ENCODE results near the gene ENGASE.

ENGASE gene

DNA sequence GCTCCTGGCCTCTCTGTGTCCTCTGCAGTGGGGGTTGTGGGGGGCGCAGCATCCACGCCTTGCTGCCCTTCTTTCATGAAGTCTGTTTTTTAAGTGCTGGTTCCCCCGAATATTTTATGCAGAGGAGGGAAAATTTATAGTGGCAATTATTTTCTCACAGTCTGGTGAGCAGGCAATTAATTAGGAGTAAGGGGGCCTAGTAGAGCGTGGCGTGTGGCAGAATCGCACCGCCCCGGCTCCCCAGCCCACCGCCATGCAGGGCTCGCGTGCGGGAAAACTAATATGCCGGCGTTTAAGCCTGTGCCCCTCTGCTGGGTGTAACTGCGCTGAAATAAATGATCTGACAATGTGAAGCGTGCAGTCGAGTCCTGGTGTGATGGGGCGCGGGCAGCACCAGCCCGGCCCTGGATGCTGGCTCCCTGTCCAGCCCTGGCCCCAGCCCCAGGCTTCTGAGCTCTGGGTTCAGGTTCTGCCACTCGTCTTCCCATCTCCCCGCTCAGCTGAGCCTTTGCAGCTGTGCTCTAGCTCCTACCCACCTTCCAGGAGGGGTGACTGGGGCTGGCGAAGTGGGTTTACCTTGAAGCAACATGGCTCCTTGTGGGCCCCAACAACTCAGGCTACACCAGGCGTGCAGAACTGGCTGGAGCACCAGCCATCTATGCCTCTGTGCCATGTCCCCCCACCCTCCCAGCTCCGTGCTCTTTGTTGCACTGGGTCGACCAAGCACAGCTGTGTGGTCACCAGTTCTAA is 13.8 kb downstream of the ENGASE start:
- H3K4me3 ChIP-seq (ENCODE audit: low read depth, low read length) = no peak overlapping the region
- in situ Hi-C loops (cut with HindIII; ENCODE audit: low sequenced_read_pairs) = no loop called here
- DNase-seq (ENCODE audit: low read depth, low spot score) = no peak
- TF ChIP-seq, protein P1, sequence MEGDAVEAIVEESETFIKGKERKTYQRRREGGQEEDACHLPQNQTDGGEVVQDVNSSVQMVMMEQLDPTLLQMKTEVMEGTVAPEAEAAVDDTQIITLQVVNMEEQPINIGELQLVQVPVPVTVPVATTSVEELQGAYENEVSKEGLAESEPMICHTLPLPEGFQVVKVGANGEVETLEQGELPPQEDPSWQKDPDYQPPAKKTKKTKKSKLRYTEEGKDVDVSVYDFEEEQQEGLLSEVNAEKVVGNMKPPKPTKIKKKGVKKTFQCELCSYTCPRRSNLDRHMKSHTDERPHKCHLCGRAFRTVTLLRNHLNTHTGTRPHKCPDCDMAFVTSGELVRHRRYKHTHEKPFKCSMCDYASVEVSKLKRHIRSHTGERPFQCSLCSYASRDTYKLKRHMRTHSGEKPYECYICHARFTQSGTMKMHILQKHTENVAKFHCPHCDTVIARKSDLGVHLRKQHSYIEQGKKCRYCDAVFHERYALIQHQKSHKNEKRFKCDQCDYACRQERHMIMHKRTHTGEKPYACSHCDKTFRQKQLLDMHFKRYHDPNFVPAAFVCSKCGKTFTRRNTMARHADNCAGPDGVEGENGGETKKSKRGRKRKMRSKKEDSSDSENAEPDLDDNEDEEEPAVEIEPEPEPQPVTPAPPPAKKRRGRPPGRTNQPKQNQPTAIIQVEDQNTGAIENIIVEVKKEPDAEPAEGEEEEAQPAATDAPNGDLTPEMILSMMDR (IDR thresholded peaks at IDR 0.05; ENCODE audit: low read depth, low read length) = no peak

DNA sequence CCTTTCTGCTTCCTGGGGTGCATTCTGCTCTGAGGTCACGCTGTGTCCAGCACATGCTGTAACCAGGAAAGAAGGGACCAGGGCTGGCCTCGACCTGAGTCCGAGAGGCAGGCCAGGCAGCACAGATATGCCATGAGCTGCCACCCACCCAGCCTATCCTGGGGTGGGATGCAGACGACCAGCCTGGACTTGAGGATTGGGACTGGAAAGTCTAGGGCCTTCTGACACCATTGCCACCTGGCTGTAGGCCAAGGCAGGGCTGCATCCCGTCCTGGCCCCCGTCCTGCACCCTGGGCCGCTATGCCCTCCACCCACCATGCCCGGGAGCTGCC is 14.3 kb downstream of the ENGASE start:
- TF ChIP-seq, protein P1 (IDR thresholded peaks at IDR 0.05; ENCODE audit: low read depth, low read length) = no peak
- no peak for DNase-seq (ENCODE audit: low read depth, low spot score)
- no peak overlapping the region for H3K4me3 ChIP-seq (ENCODE audit: low read depth, low read length)
- in situ Hi-C loops (cut with HindIII; ENCODE audit: low sequenced_read_pairs) = no loop called here

DNA sequence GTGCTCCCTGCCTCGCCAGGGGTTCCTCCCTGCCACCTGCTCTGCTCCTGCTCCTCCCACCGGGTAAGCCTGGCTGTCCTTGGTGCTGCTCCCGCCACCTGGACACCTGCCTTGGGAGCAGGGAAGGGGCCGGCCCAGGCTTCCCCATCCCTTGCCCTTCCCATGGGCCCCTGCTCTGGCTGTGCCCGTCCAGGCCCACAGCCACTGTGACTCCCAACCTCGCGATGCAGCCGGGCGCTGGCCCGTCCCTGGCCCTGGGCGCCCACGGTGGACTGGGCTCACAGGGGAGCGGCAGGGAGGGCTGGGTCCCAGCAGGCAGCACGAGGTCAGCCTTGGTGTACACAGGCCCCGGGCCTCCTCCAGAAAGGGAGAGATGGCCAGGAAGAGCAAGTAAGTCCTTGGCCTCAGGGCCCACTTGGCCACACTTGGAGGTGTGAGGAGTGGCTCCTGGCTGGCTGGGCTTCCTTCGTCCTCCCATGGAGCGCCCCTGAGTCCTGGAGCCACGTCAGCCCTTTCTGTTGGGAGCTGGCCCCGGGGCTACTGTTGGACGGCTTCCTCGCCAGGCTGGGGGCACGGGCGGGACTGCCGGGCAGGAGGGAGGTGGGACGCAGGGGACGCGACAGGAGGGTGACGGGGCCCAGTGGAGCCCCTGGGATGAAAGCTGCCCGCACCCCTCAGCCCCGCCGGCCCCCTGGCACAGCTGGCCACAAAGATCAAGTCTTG is 15.3 kb downstream of the ENGASE start:
- TF ChIP-seq, protein P1 (IDR thresholded peaks at IDR 0.05; ENCODE audit: low read depth, low read length) = no peak
- in situ Hi-C loops (cut with HindIII; ENCODE audit: low sequenced_read_pairs) = no loop called here
- no peak for DNase-seq (ENCODE audit: low read depth, low spot score)
- H3K4me3 ChIP-seq (ENCODE audit: low read depth, low read length) = no peak overlapping the region

DNA sequence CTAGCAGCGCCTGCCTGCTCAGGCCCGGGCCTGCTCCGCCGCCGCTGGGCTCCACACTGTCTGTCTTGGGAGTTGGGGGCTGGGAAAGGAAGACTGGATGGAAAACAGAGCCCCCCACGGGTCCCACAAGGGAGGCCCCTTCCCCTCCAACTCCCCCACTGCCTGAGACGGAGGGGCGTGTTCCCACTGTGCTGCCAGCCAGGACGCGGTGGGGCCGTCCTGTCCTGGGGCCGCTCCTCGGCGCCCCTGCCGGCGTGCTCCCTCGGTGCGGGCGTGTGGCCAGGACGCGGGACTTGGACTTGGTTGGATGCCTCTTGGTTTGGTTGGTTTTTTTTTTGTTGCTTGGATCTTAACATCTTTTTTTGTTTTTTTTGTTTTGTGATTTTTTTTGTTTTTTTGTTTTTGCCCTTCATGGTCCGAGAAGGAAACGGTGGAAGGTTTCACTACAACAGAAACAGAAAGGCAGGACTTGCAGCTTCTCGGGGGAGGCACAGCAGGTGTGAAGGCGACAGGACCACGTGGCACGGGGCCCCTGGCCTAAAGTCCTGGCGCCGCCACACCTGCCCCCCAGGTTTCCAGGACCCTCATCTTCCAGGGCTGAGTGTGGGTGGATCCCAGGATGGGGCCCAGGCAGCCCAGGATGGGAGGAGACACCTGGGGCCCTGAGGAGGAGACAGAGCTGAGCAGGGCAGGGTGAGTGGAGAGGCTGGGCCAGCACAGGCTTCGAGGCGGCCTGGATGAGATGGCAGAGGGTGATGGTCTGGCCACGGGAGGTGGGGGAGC is 16.0 kb downstream of the ENGASE start:
- in situ Hi-C loops (cut with HindIII; ENCODE audit: low sequenced_read_pairs) = no loop called here
- no peak for DNase-seq (ENCODE audit: low read depth, low spot score)

DNA sequence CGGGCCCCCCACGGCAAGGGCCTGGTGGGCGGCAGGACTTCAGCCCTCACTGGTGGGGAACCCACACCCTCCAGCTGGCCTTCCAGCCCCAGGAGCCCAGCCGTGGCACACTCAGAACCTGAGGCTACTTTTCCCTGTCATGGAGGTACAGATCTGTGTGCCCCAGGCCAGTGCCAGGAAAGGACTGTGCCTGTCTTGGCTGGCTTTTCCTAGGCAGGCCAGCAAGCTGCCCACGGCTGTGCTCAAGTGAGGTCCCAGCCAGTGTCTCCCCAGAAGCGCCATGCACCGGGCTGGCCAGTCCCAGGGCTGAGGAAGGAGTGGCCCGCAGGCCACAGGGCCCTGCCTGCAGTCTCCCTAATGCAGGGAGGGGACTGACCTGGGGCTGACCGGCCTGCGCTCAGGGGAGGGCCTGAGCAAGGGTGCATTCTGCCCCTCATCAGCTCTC is 16.6 kb downstream of the ENGASE start:
- H3K4me3 ChIP-seq (ENCODE audit: low read depth, low read length) = no peak overlapping the region
- in situ Hi-C loops (cut with HindIII; ENCODE audit: low sequenced_read_pairs) = no loop called here

More for the DNA sequence above, 16.0 kb downstream of the ENGASE start:
- no peak overlapping the region for H3K4me3 ChIP-seq (ENCODE audit: low read depth, low read length)
- TF ChIP-seq, protein P1 (IDR thresholded peaks at IDR 0.05; ENCODE audit: low read depth, low read length) = peak; percentile 45

DNA sequence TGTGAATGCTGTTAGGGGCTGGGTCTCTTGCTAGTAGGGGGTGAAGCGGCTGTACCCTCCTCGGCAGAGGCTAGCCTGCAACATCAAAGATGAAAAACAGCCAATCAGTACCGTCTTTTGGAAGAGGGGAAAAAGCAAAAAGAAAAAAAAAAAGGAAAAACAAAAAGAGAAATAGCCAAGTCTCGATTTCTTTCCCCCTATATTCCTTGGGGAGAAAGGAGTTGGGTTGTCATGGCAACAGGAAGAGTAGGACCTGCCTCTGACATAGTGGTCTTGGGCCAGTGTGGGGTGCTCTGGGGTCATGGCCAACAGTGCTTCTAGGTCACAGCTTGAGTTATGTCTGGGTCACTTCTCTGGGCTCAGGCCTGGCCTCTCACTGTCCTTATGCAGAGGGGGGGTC is 17.9 kb downstream of the ENGASE start:
- no peak for DNase-seq (ENCODE audit: low read depth, low spot score)
- in situ Hi-C loops (cut with HindIII; ENCODE audit: low sequenced_read_pairs) = no loop called here
- TF ChIP-seq, protein P1 (IDR thresholded peaks at IDR 0.05; ENCODE audit: low read depth, low read length) = no peak
- H3K4me3 ChIP-seq (ENCODE audit: low read depth, low read length) = no peak overlapping the region

More for the DNA sequence above, 16.6 kb downstream of the ENGASE start:
- no peak for DNase-seq (ENCODE audit: low read depth, low spot score)
- TF ChIP-seq, protein P1 (IDR thresholded peaks at IDR 0.05; ENCODE audit: low read depth, low read length) = no peak
